Activated naive CD8-positive, alpha-beta T cell treated with anti-CD3 and anti-CD28 coated beads for 36 hours (primary cell): Measurements from ENCODE around the gene RNASE8. TPM values are rescaled to one million over a fixed set of nuclear protein-coding genes. Genes with fewer than 3 reads are reported as not detected.

Experiments used
- DNase-seq: peaks from one replicate; pipeline ENCODE4 v3.0.0; 2021
- H3K27ac Mint-ChIP-seq: one replicate; pipeline ENCODE4 v1.8.0; 2022; ENCODE audit warnings: mild to moderate bottlenecking, moderate library complexity, mixed read lengths
- H3K27me3 Mint-ChIP-seq: one replicate; pipeline ENCODE4 v1.8.0; 2022; ENCODE audit warnings: mild to moderate bottlenecking, mixed read lengths
- H3K36me3 Mint-ChIP-seq: one replicate; pipeline ENCODE4 v1.8.0; 2021; ENCODE audit warnings: mild to moderate bottlenecking, mixed read lengths
- H3K4me1 Mint-ChIP-seq: one replicate; pipeline ENCODE4 v1.8.0; 2021; ENCODE audit warnings: mixed read lengths
- H3K4me3 Mint-ChIP-seq: one replicate; pipeline ENCODE4 v1.8.0; 2022; ENCODE audit warnings: mild to moderate bottlenecking, moderate library complexity, mixed read lengths
- H3K9me3 Mint-ChIP-seq: one replicate; pipeline ENCODE4 v1.8.0; 2022; ENCODE audit warnings: mixed read lengths
- total RNA-seq, 2 experiments: library from RNA; stranded (reverse); gene quantifications; one replicate each; pipeline ENCODE4 v1.2.3, GENCODE V29; 2021

The RNASE8 gene
- total RNA-seq, 2 experiments from 2014 or later: not detected

- no peak overlapping the region for H3K27ac Mint-ChIP-seq
- peaks cover 66% of the 10 kb centered on the region for H3K27me3 Mint-ChIP-seq
- peak; percentile 44 for DNase-seq
- peaks cover 28% of the 10 kb centered on the region for H3K4me1 Mint-ChIP-seq
- no peaks in the 10 kb centered on the region for H3K36me3 Mint-ChIP-seq
- H3K9me3 Mint-ChIP-seq: no peaks in the 10 kb centered on the region
- peak overlapping the region; percentile 73 for H3K4me3 Mint-ChIP-seq
These were observed 13.8 kb downstream of the RNASE8 start for GRCh38 chr14:21071225-21072030.

GRCh38 chr14:21072031-21072473 is 14.4 kb downstream of the RNASE8 start:
- H3K4me1 Mint-ChIP-seq: peaks cover 28% of the 10 kb centered on the region
- no peak for DNase-seq
- peaks cover 60% of the 10 kb centered on the region for H3K27me3 Mint-ChIP-seq
- no peaks in the 10 kb centered on the region for H3K9me3 Mint-ChIP-seq
- H3K36me3 Mint-ChIP-seq: no peaks in the 10 kb centered on the region
- H3K27ac Mint-ChIP-seq: no peak overlapping the region
- peak overlapping the region; percentile 73 for H3K4me3 Mint-ChIP-seq

GRCh38 chr14:21072781-21073339 is 15.2 kb downstream of the RNASE8 start:
- Mint-ChIP-seq H3K27me3 (peaks cover 52% of the 10 kb centered on the region), H3K27ac (no peak overlapping the region), H3K4me1 (peaks cover 28% of the 10 kb centered on the region), H3K4me3 (no peak overlapping the region), H3K36me3 (no peaks in the 10 kb centered on the region), H3K9me3 (no peaks in the 10 kb centered on the region)
- DNase-seq: no peak

DNA sequence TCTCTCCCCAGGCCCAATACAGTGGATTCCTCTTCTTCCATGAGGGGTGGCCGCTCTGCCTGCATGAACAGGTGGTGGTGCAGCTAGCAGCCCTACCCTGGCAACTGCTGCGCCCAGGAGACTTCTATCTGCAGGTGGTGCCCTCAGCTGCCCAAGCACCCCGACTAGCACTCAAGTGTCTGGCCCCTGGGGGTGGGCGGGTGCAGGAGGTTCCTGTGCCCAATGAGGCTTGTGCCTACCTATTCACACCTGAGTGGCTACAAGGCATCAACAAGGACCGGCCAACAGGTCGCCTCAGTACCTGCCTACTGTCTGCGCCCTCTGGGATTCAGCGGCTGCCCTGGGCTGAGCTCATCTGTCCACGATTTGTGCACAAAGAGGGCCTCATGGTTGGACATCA is 16.3 kb downstream of the RNASE8 start:
- Mint-ChIP-seq H3K27me3 (peaks cover 44% of the 10 kb centered on the region), H3K36me3 (no peaks in the 10 kb centered on the region), H3K27ac (no peak overlapping the region), H3K4me1 (peaks cover 23% of the 10 kb centered on the region), H3K9me3 (no peaks in the 10 kb centered on the region), H3K4me3 (no peak overlapping the region)
- DNase-seq: no peak

- Mint-ChIP-seq H3K27me3 (peaks cover 37% of the 10 kb centered on the region), H3K4me1 (peaks cover 17% of the 10 kb centered on the region), H3K36me3 (no peaks in the 10 kb centered on the region), H3K27ac (no peak overlapping the region), H3K9me3 (no peaks in the 10 kb centered on the region), H3K4me3 (no peak overlapping the region)
- no peak for DNase-seq
These were observed 17.0 kb downstream of the RNASE8 start for GRCh38 chr14:21074398-21075272.

DNA sequence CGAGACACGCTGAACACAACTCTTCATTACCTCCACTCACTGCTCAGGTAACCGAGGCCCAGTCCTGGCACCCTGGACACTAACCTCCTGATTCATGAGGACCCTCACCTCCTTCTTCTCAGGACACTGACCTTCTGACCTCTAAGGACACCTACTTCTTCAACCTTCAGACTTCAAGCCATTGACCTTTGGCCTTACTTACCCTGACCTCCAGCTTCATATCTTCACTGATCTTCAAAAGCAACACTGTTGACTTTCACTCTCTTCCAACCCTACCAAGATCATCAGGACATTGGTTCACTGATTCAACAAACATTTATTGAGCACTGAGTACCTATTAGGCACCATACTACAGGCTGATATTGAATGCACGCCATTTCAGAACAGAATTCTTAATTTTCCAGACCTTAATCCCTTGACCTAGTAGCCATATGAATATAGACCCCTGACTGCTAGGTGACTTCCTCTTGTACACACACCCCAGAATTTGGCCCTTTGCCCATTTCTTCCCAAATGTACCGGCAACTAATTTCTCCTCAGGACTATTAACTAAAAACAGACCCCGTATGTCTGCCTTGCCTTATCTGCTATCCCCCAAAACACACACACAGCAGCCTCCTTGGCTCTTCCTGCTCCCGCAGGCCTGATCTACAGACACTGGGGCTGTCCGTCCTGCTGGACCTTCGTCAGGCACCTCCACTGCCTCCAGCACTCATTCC is 18.3 kb downstream of the RNASE8 start:
- no peak overlapping the region for H3K4me3 Mint-ChIP-seq
- H3K27me3 Mint-ChIP-seq: peaks cover 27% of the 10 kb centered on the region
- no peak overlapping the region for H3K27ac Mint-ChIP-seq
- H3K4me1 Mint-ChIP-seq: peaks cover 9% of the 10 kb centered on the region
- no peak for DNase-seq
- no peaks in the 10 kb centered on the region for H3K9me3 Mint-ChIP-seq
- H3K36me3 Mint-ChIP-seq: no peaks in the 10 kb centered on the region

DNA sequence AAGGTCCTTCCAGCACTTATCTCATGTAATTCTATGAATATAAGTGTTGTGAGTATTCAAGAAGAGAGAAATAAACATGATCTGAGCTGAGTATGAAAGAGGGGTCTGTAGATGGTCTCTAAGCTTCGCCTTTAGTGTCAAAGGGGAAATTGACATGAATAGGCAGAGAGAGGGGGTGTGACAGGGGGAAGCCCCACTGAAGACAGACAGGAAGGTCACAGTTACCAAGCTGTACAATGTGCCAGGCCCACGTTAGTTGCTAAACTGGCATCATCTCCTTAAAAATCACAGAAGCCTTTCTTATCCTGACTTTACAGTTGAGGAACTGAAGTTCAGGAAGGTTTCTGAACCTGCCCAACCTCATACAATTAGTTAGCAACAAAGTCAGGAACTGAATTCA is 20.1 kb downstream of the RNASE8 start:
- Mint-ChIP-seq H3K27ac (no peak overlapping the region), H3K36me3 (no peaks in the 10 kb centered on the region), H3K27me3 (peaks cover 9% of the 10 kb centered on the region), H3K4me3 (no peak overlapping the region), H3K9me3 (no peaks in the 10 kb centered on the region), H3K4me1 (no peaks in the 10 kb centered on the region)
- DNase-seq: no peak

DNA sequence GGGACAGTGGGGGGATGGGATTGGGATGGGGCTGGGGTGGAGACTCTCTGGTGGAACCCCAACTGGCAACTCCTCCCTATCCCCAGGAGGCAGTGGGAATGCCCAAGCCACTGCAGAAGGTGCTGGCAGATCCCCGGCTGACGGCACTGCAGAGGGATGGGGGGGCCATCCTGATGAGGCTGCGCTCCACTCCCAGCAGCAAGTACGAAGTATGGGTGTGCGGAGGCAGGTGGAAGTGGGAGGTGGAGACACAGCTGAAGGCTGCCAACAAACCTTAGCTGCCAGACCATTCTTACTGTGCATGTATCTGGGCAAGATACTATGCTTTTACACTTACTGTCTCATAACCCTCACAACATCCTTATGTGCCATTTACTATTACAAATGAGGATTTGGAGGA is 20.7 kb downstream of the RNASE8 start:
- Mint-ChIP-seq H3K4me3 (no peak overlapping the region), H3K27ac (no peak overlapping the region), H3K27me3 (peaks cover 7% of the 10 kb centered on the region), H3K36me3 (no peaks in the 10 kb centered on the region), H3K9me3 (no peaks in the 10 kb centered on the region), H3K4me1 (no peaks in the 10 kb centered on the region)
- no peak for DNase-seq

- no peak overlapping the region for H3K27ac Mint-ChIP-seq
- no peak for DNase-seq
- H3K36me3 Mint-ChIP-seq: no peaks in the 10 kb centered on the region
- no peaks in the 10 kb centered on the region for H3K9me3 Mint-ChIP-seq
- no peaks in the 10 kb centered on the region for H3K4me1 Mint-ChIP-seq
- H3K27me3 Mint-ChIP-seq: peaks cover 2% of the 10 kb centered on the region
- H3K4me3 Mint-ChIP-seq: no peak overlapping the region
These were observed 21.1 kb downstream of the RNASE8 start for GRCh38 chr14:21078726-21079125.

GRCh38 chr14:21081521-21082142 is 24.0 kb downstream of the RNASE8 start:
- H3K9me3 Mint-ChIP-seq: no peaks in the 10 kb centered on the region
- no peak for DNase-seq
- H3K4me1 Mint-ChIP-seq: peaks cover 2% of the 10 kb centered on the region
- no peaks in the 10 kb centered on the region for H3K36me3 Mint-ChIP-seq
- no peak overlapping the region for H3K4me3 Mint-ChIP-seq
- no peak overlapping the region for H3K27ac Mint-ChIP-seq
- no peaks in the 10 kb centered on the region for H3K27me3 Mint-ChIP-seq

DNA sequence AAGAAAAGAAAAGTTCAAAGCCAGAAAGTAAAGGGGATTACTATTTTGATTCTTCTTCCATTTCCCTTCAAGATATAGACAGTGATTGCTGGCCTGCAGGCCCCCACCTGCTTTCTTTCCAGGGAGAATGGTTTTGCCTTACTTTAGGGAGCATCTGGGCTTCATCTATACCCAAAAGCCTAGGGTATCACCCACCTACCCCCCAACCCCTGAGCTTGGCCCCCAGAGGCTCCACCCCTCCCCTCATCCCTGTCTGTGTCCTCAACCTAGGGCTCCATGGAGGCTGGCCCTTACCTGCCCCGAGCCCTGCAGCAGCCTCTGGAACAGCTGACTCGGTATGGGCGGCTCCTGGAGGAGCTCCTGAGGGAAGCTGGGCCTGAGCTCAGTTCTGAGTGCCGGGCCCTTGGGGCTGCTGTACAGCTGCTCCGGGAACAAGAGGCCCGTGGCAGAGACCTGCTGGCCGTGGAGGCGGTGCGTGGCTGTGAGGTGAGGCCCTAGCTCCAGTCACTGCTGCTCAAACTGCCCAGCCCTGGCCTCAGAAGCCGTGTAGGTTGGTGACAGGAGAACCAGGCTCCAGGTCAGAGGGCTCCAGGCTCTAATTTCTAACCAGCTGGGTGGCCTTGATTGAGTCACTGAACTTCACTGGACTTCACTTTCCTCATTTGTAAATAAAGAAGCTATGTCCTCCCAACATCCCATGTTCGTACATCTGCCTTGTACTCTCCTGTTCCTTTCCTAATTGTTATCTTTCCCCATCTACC is 26.1 kb downstream of the RNASE8 start:
- no peaks in the 10 kb centered on the region for H3K9me3 Mint-ChIP-seq
- H3K36me3 Mint-ChIP-seq: no peaks in the 10 kb centered on the region
- no peak for DNase-seq
- H3K4me1 Mint-ChIP-seq: peaks cover 13% of the 10 kb centered on the region
- H3K27ac Mint-ChIP-seq: no peak overlapping the region
- H3K27me3 Mint-ChIP-seq: no peaks in the 10 kb centered on the region
- no peak overlapping the region for H3K4me3 Mint-ChIP-seq

DNA sequence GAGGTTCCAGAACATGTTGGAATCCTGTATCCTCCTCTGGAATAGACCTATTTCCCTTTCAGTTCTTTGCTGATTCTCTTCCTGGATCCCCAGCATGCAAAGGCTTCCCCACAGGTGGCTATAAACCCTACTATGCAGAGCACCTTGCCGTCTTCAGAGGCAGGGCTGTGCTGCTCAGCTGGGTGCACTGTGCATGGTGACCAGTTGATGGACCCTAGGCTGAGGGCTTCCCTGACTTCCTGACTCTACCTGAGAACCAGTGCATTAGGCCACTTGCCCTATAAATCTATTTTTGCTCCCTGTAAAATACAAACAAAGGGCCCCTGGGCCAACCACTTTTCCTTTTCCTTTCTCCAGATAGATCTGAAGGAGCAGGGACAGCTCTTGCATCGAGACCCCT is 26.8 kb downstream of the RNASE8 start:
- Mint-ChIP-seq H3K4me1 (peaks cover 16% of the 10 kb centered on the region), H3K4me3 (no peak overlapping the region), H3K27me3 (no peaks in the 10 kb centered on the region), H3K27ac (no peak overlapping the region), H3K36me3 (no peaks in the 10 kb centered on the region), H3K9me3 (no peaks in the 10 kb centered on the region)
- no peak for DNase-seq

- Mint-ChIP-seq H3K4me1 (peaks cover 16% of the 10 kb centered on the region), H3K27ac (no peak overlapping the region), H3K27me3 (no peaks in the 10 kb centered on the region), H3K4me3 (no peak overlapping the region), H3K36me3 (no peaks in the 10 kb centered on the region), H3K9me3 (no peaks in the 10 kb centered on the region)
- no peak for DNase-seq
These were observed 27.6 kb downstream of the RNASE8 start for GRCh38 chr14:21084998-21085853.
